ENCODE data around the gene CDK5.
"Not testable (repeated sequence)": the region's sequence is repeated elsewhere in the genome, so short reads cannot be mapped to it uniquely, and the experiment has no call there.

Gene CDK5

DNA sequence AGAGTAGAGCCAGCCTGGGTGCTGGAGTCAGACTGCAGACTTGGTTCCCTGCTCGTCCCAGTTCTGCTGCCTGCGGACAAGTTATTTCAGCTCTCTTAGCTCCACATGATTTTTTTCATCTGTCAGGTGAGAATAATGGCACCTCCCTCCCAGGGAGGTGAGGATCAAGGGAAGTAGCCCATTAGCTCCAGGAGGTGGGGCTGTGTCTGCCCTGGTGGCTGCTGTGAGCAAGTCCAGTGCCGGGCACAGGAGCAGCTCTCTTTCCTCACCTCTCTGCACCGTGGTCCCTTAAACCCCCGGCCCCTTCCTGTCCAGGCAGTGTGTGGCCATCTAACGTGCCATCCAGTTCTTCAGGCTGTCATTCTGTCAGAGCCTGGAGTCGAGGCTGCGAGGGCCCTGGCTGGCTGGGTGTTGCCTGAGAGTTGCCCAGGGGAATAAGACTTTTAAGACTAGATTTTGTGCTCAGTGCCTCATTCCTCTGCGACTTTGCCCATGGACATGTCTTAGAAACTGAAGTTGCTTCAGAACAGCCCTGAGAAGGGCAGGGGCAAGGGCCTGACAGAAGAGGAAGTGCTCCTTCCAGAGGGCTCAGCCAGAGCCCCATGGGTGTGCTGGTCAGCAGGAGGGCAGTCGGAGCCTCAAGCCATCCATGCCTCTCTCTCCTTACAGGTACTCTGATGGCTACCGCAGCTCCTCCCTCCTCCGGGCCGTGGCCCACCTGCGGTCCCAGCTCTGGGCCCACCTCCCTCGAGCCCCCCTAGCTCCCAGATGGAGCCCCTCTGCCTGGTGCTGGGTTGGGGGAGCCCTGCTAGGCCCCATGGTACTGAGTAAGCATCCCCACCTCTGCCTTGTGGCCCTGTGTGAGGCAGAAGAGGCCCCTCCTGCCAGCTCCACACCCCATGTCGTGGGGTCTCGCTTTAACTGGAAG, 24.5 kb downstream of the CDK5 start:
- DNase-seq, result no peak

- no peak for DNase-seq
Observed at GRCh38 chr7:151031011-151031410, 26.7 kb downstream of the CDK5 start.

GRCh38 chr7:151028948-151029501, 28.7 kb downstream of the CDK5 start:
- DNase-seq, result no peak

- peak; percentile 96 for DNase-seq
Observed at GRCh38 chr7:151028131-151028947, 29.4 kb downstream of the CDK5 start, which contains the start of gene ABCB8. Gene ABCB8 (plus strand): TSS chr7:151028450. CDS start chr7:151028516, 66 bp downstream.

DNA sequence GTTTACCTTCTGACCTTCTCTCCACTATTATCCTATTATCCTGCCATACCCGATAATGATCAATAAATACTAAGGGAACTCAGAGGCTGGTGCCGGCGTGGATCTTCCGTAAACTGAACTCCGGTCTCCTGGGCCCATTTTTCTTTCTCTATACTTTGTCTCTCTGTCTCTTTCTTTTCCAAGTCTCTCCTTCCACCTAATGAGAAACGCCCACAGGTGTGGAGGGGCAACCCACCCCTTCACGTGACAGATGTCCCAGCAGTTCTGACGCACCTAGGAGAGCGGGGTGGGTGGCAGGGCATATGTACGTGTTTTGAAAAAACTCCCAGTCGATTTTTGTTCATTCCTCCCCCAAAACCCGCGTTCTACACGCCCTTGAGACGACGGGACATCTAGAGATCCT, 30.0 kb downstream of the CDK5 start:
- DNase-seq, result not testable (repeated sequence)

DNA sequence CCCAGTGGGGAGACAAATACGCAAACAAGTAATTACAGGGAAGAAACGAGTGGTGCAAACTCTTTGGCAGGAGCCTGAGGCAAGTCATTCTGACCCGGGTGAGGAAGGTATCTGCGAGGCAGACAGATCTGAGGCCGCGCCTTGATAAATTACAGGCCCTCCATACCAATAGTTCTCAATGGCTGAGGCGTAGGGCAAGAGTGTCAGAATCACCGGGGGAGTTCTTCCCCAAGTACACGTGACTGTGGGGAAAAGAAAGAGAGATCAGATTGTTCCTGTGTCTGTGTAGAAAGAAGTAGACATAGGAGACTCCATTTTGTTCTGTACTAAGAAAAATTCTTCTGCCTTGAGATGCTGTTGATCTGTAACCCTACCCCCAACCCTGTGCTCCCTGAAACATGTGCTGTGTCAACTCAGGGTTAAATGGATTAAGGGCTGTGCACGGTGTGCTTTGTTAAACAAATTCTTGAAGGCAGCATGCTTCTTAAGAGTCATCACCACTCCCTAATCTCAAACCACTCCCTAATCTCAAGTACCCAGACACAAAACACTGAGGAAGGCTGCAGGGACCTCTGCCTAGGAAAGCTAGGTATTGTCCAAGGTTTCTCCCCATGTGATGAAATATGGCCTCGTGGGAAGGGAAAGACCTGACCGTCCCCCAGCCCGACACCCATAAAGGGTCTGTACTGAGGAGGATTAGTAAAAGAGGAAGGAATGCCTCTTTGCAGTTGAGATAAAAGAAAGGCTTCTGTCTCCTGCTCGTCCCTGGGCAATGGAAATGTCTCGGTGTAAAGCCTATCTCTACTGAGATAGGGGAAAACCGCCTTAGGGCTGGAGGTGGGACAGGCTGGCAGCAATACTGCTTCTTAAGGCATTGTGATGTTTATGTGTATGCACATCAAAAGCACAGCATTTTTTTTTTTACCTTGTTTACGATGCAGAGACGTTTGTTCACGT, 30.6 kb downstream of the CDK5 start:
- DNase-seq, result not testable (repeated sequence)

- no peak for DNase-seq
Observed at GRCh38 chr7:151025924-151026671, 31.6 kb downstream of the CDK5 start.

- DNase-seq, result no peak
Observed at GRCh38 chr7:151024435-151025056, 33.2 kb downstream of the CDK5 start, which contains the start of gene ATG9B. Gene ATG9B (minus strand): TSS chr7:151024494. CDS start chr7:151024423, 71 bp downstream.

GRCh38 chr7:151023232-151023631, 34.5 kb downstream of the CDK5 start:
- no peak for DNase-seq

DNA sequence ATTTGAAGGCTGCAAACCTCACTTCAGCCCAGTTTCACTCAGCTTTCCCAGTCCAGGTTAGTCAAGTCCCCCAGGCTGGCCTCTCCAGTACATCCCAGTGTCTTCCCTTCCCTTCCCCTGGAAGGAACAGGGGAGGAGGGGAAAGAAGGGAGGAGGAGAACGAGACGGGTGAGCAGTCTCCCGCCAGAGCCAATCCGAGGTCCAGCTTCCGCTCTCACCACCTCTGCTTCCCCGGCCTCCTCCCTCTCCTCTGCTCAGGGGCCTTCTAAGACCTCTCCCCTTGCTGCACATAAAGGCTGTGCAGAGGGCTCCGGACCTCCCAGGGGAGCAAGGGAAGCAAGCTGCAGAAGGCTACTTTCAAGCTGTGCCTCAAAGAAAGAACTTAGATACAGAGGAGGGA, 37.5 kb downstream of the CDK5 start:
- DNase-seq, result no peak

DNA sequence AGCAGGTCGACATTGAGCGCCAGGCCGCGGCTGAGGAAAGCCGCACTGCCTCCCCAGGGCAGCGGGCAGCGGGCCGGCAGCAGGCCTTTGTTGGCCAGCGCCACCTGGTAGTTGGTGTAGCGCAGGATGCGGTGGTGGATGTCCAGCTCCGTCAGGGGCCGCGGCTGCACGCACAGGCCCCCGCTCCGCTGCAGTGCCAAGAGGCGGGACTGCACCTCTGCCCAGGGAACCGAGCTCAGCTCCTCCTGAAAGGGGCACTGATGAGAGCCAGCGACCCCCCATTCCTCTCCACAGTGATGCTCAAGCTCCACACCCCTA, 38.6 kb downstream of the CDK5 start:
- no peak for DNase-seq

DNA sequence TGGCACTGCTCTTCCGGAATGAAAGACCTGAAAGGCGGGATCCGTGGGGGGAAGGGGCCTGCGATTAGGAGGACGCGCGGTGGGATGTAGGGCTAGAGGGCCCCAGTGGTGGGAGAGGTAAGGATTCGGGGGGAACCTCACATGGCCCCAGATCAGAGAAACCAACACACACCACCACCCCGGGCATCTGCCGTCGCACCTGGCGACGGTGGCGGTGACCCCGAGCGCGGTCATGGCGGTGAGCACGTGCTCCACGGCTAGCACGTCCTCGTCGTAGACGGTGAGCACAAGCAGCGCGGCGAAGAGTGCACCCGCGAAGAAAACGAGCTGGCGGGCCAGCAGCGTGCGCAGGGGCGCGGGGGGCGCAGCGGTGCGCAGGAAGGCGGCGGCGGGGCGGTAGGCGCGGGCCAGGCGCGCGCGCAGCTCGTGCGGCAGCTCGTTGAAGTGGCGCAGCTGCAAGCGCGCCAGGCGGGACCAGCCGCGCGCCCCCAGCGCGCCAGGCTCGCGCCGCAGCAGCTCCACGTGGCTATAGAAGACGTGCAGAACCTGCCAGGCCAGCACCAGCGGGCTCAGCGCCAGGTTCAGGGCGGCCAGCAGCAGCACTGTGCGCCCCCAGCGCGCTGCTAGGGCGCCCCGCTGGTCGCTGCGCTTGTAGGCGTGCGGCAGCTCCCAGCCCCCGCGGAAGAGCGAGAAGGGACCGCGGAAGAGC, 39.1 kb downstream of the CDK5 start:
- no peak for DNase-seq

DNA sequence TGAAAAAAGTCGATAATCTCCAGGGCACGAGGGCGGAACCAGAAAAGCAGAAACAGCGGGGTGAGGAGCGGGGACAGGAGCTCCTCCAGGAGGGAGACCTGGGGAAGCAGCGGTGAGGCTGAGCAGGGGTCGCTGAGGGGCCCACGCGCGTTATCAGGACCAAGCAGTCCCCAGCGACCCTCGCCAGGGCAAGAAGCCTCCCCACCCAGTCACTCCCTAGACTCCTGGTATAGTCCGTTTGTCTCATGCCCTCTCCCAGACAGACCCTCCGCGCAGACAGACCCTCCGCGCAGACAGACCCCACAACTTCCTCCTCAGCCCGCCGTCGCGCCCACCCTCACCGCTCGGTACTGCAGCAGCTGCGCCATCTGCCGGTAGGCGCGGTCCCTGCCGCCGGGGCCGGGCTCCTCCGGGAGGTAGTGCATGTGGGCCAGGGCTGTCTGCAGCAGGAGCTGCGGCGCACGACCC, 39.7 kb downstream of the CDK5 start:
- DNase-seq, result no peak

DNA sequence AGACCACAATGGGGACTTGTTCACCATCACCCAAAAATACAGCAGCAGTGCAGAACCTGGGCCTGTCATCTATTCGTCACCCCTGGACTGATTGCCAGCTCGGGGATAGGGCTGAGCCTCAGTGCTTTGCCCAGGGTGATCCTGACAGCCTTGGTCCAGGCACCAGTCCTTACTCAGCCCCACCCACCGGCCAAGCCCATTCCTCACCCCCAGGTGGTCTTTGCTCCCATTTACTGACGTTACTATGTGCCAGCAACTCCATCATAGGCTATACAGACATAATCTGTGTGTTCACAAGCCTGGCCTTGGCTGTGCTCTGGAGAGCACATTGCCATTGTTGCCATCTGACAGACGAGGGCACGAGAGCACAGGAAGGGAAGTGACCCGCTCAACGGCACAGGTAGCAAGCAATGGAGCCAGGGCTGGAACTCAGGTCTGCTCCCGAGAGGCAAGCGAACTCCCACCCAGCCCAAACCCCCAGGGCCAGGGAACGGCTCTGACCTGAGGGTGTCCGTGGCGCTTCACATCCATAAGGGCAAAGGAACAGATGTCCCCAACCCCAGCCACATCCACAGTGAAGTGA, 40.2 kb downstream of the CDK5 start:
- DNase-seq, result no peak

- DNase-seq, result no peak
Observed at GRCh38 chr7:151016942-151017341, 40.8 kb downstream of the CDK5 start.

DNA sequence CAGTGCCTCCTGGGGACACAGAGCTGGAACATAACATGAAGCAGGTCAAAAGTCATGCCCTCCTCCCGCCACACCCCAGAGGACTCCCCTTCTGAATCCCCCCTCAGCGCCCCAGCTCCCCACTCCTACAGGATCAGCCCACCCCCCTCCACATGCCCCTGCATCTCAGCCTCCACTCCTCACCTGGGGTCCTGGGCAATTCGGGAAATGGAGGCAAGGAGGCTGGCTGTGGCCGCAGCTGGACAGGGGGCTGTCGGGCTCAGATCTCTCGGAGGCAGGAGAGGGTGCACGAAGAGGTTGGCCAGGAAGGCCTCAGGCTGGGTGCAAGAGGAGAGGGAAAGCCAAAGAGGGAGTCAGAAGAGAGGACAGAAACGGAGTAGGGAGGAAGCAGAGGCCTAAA, 41.2 kb downstream of the CDK5 start:
- DNase-seq, result no peak

GRCh38 chr7:151015967-151016366, 41.7 kb downstream of the CDK5 start:
- no peak for DNase-seq

- no peak for DNase-seq
Observed at GRCh38 chr7:151014950-151015349, 42.7 kb downstream of the CDK5 start.

GRCh38 chr7:151013733-151014497, 43.8 kb downstream of the CDK5 start:
- no peak for DNase-seq
